K562 (cell line): ENCODE data around the gene BTBD16. TPM values are rescaled to one million over a fixed set of nuclear protein-coding genes. Genes with fewer than 3 reads are reported as not detected.

Source experiments
- ATAC-seq: fragments of 200-7000 bp; cut with Tn5 transposase; 3 replicates; pipeline ENCODE4 v1.9.1; 2020; ENCODE audit warnings: moderate library complexity
- BruUV-seq: library from RNA; stranded (reverse); fragments of 400-500 nt; replicated peaks from 2 replicates; lab custom pipeline; 2021; lab: Mats Ljungman, UMichigan
- CTCF ChIA-PET: fragments of 300-600 bp; formaldehyde crosslinking; extraction: SDS; loops from one replicate; lab custom pipeline; 2021; ENCODE audit warnings: low intra/inter-chr PET ratio; lab: Yijun Ruan, JAX
- POLR2A ChIA-PET: fragments of 300-600, 350-650 bp; sonication (Branson Sonifier 250); formaldehyde crosslinking; extraction: SDS; loops from one replicate; lab custom pipeline; 2021; ENCODE audit warnings: antibody characterized with exemption, inconsistent platforms; lab: Yijun Ruan, JAX
- DNase-seq, 4 experiments: peaks; one replicate each; pipeline versions ENCODE4 v3.0.0 to v3.0.0-alpha.2; 2011 to 2018; ENCODE audit warnings: low spot score in 3 of 4, mixed read lengths in 3 of 4; ENCODE audit errors: extremely low read depth in 1 of 4
- FAIRE-seq: peaks from 2 replicates; lab custom pipeline; 2011; peaks lifted over from hg19 to GRCh38; lab: Jason Lieb, UNC
- H2AFZ ChIP-seq: 2 replicates; pipeline ENCODE4 v1.6.0; 2011; ENCODE audit warnings: low read depth, low read length, control low read depth, inconsistent platforms
- H3K27ac ChIP-seq: fragments of 200-600 bp; 3 replicates; pipeline ENCODE4 v1.8.0; 2011; ENCODE audit warnings: low read depth, mild to moderate bottlenecking, control low read depth, inconsistent platforms, low read length, moderate library complexity, mixed read lengths; ENCODE audit errors: extremely low read depth
- H3K27me3 ChIP-seq, 2 experiments: fragments of 300-600 bp in 1 of 2; 2 replicates in 1 of 2; 3 replicates in 1 of 2; pipeline versions ENCODE4 v1.6.0 to v1.8.0; 2011; ENCODE audit warnings: inconsistent platforms in 2 of 2, low read length in 2 of 2, mild to moderate bottlenecking in 1 of 2, mixed read lengths in 1 of 2, moderate library complexity in 1 of 2; ENCODE audit not compliant: control insufficient read depth in 2 of 2, insufficient read depth in 2 of 2
- H3K36me3 ChIP-seq: fragments of 300-600 bp; 3 replicates; pipeline ENCODE4 v1.8.0; 2011; ENCODE audit warnings: mild to moderate bottlenecking, low read length, inconsistent platforms; ENCODE audit not compliant: control insufficient read depth, insufficient read depth
- H3K4me1 ChIP-seq, 2 experiments: fragments of 200-600 bp in 1 of 2; replicated peaks in 1 of 2; 2 replicates in 1 of 2; 3 replicates in 1 of 2; pipeline versions ENCODE4 v1.5.1 to v1.8.0; 2011; ENCODE audit warnings: inconsistent platforms in 2 of 2, low read length in 2 of 2, mild to moderate bottlenecking in 1 of 2, mixed read lengths in 1 of 2, moderate library complexity in 1 of 2; ENCODE audit not compliant: control insufficient read depth in 2 of 2, insufficient read depth in 2 of 2
- H3K4me2 ChIP-seq: 2 replicates; pipeline ENCODE4 v1.6.1; 2011; ENCODE audit warnings: low read length, control low read depth, inconsistent platforms, mixed read lengths; ENCODE audit not compliant: insufficient read depth
- H3K4me3 ChIP-seq: fragments of 200-600 bp; sonication (generic), shearing (Covaris generic); 2 replicates; pipeline ENCODE4 v1.5.1; 2016; ENCODE audit warnings: control low read depth, inconsistent platforms
- H3K79me2 ChIP-seq: fragments of 200-600 bp; 3 replicates; pipeline ENCODE4 v1.8.0; 2011; ENCODE audit warnings: low read length, inconsistent platforms; ENCODE audit not compliant: control insufficient read depth, insufficient read depth
- H3K9ac ChIP-seq, 2 experiments: 2 replicates each; pipeline versions ENCODE4 v1.6.0 to v1.6.1; 2011; ENCODE audit warnings: low read depth in 2 of 2, low read length in 2 of 2, control low read depth in 1 of 2, inconsistent platforms in 1 of 2, mild to moderate bottlenecking in 1 of 2, mixed read lengths in 1 of 2; ENCODE audit not compliant: insufficient read depth in 1 of 2
- H3K9me1 ChIP-seq: one replicate; pipeline ENCODE4 v1.6.0; 2011; ENCODE audit warnings: inconsistent platforms, mild to moderate bottlenecking, low read length, moderate library complexity; ENCODE audit not compliant: control insufficient read depth, insufficient read depth
- H3K9me3 ChIP-seq: replicated peaks from 2 replicates; pipeline ENCODE4 v1.5.1; 2011; ENCODE audit warnings: low read depth, low read length, inconsistent platforms; ENCODE audit not compliant: control insufficient read depth, insufficient read depth
- H4K20me1 ChIP-seq: replicated peaks from 2 replicates; pipeline ENCODE4 v1.6.1; 2011; ENCODE audit warnings: low read length, inconsistent platforms, mixed read lengths; ENCODE audit not compliant: control insufficient read depth, insufficient read depth
- CBX1 ChIP-seq: sonication (generic); IDR thresholded peaks from 2 replicates; pipeline ENCODE4 v1.6.1; 2016; ENCODE audit warnings: antibody characterized with exemption, low read depth, mild to moderate bottlenecking
- CBX5 ChIP-seq: IDR thresholded peaks from 2 replicates; pipeline ENCODE4 v1.6.1; 2014; ENCODE audit warnings: low read depth, borderline replicate concordance
- E2F3 ChIP-seq: fragments of 250-450 bp; sonication (Bioruptor Pico); IDR thresholded peaks from 2 replicates; pipeline ENCODE4 v1.4.0; 2020; ENCODE audit warnings: mild to moderate bottlenecking
- NCOR1 ChIP-seq: fragments of 450-650 bp; IDR thresholded peaks from 2 replicates; pipeline ENCODE4 v1.6.1; 2016; ENCODE audit warnings: mild to moderate bottlenecking, moderate library complexity
- POLR2B ChIP-seq: fragments of 450-650 bp; IDR thresholded peaks from 2 replicates; pipeline ENCODE4 v1.6.1; 2018; ENCODE audit warnings: low read depth; ENCODE audit not compliant: partially characterized antibody
- PTTG1 ChIP-seq: fragments of 450-650 bp; IDR thresholded peaks from 2 replicates; pipeline ENCODE4 v1.6.1; 2016; ENCODE audit warnings: low read depth, mild to moderate bottlenecking, missing genetic modification characterization, missing compliant biosample characterization
- SMARCA5 ChIP-seq: fragments of 450-650 bp; IDR thresholded peaks from 2 replicates; pipeline ENCODE4 v1.6.1; 2016
- TAL1 ChIP-seq: fragments of 450-650 bp; IDR thresholded peaks from 2 replicates; pipeline ENCODE4 v1.6.1; 2016; ENCODE audit warnings: mild to moderate bottlenecking
- ZBED1 ChIP-seq: IDR thresholded peaks from 2 replicates; pipeline ENCODE4 v1.6.1; 2014
- ZFPM2 ChIP-seq: fragments of 250-450 bp; sonication (Bioruptor Pico); IDR thresholded peaks from 2 replicates; pipeline ENCODE4 v1.5.1; 2022; ENCODE audit warnings: mild to moderate bottlenecking
- ZNF551 ChIP-seq: fragments of 250-450 bp; sonication (Bioruptor Pico); IDR thresholded peaks from 2 replicates; pipeline ENCODE4 v1.5.0; 2021; ENCODE audit warnings: mild to moderate bottlenecking, moderate library complexity
- ZSCAN29 ChIP-seq: fragments of 450-650 bp; IDR thresholded peaks from 2 replicates; pipeline ENCODE4 v1.6.1; 2017
- WGBS: fragments of 100-300 bp; shearing (Covaris generic); methylation state at CpG from one replicate; pipeline ENCODE4 v1.1.6; 2016; ENCODE audit warnings: low coverage, mixed read lengths; ENCODE audit not compliant: insufficient coverage; ENCODE audit errors: missing lambda C conversion rate; 5-methylcytosine and 5-hydroxymethylcytosine counted together
- in situ Hi-C: fragments of 300-500 bp; cut with MboI; formaldehyde crosslinking; loops from 4 replicates; pipeline ENCODE4 v1.15.0; 2018; ENCODE audit warnings: inconsistent platforms, mixed read lengths
- intact Hi-C: fragments of 100-400 bp; cut with micrococcal nuclease; formaldehyde crosslinking; loops from 2 replicates; pipeline ENCODE4 v1.14.2; 2022
- polyA plus RNA-seq, 8 experiments: library from polyadenylated mRNA; depleted of rRNA in 4 of 8; stranded (reverse) in 5 of 8; unstranded in 3 of 8; fragments of >200 nt; fragmentation: Nextera tagmentation in 2 of 8; fragmentation: Illumina TruSeq in 1 of 8; extraction: Ambion mirVana in 2 of 8; extraction: Trizol in 1 of 8; gene quantifications; 2 replicates each; pipeline versions ENCODE4 v1.2.1 to v1.2.3, GENCODE V29; 2011 to 2014; ENCODE audit warnings: inconsistent platforms in 1 of 8, missing spikeins in 1 of 8
- total RNA-seq, 7 experiments: library from RNA; depleted of rRNA in 6 of 7; stranded (reverse); fragments of >200 nt in 6 of 7; fragmentation: Illumina TruSeq in 2 of 7; extraction: Trizol in 2 of 7; gene quantifications; 2 replicates each; pipeline versions ENCODE4 v1.2.1 to v1.2.3, GENCODE V29; 2011 to 2021; ENCODE audit warnings: low replicate concordance in 1 of 7
- TF ChIP-seq, protein P1 (sequence below): fragments of 450-650 bp; formaldehyde crosslinking; IDR thresholded peaks from 2 replicates; pipeline ENCODE4 v1.4.0; 2020; ENCODE audit warnings: mild to moderate bottlenecking, moderate library complexity
- TF ChIP-seq, protein P2 (sequence below): fragments of 250-450 bp; sonication (Bioruptor Pico); IDR thresholded peaks from 2 replicates; pipeline ENCODE4 v1.4.0; 2020
- TF ChIP-seq, protein P3 (sequence below): sonication (generic); formaldehyde crosslinking; IDR thresholded peaks from 2 replicates; pipeline ENCODE4 v1.8.1; 2023; ENCODE audit warnings: mild to moderate bottlenecking, missing genetic modification reagents

Gene BTBD16
- total and polyA plus RNA-seq, 9 of the 15 experiments (the other 6 are each of a cell fraction or from before 2014, with no cell fraction given): 0.11 TPM; not detected in 8

DNA sequence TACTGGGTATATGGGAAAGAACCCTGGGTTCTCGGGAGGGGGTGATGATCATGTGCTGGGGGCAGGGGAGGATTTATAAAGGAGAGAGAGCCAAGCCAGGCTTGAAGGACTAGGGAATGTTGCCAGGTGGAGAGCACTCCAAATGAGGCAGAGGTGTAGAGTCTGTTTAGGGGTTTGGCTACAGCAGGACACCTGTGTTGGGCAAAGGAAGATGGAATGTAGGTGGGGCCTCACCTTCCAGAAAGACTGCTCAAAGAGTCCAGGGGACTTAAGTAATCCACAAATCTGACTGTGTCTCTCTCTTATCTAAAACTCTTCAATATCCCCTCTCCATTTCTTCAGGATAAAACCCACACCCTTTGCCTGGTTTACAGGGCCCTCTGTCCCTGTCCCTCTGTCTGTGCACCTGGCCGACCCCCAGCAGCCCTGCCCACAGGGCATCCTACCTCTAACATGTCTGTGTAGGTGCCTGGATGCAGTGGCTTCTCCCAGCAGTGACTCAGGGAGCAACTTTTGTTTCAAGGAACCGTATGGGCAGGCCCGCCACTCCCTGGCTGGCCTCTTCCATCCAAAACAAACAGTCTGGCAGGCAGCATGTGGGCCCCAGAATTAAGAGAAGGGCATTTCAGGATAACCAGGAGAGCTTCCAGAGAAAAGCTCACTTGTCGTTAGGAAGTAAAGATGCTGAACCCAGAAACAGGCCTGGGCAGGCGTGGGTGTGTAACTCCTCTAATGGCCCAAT lies 92.8 kb downstream of the BTBD16 start:
- Histone ChIP-seq H3K4me3 (no peak overlapping the region), H3K9ac (no peak overlapping the region), H3K9me3 (no peaks in the 10 kb centered on the region), H2AFZ (no peak overlapping the region), H3K27me3 (peaks cover 0 to 4% of the 10 kb centered on the region in 2 experiments; a peak in 1 of 5 replicates), H3K4me1 (no peaks in the 10 kb centered on the region), H3K9me1 (no peaks in the 10 kb centered on the region), H3K36me3 (no peaks in the 10 kb centered on the region), H3K27ac (no peak overlapping the region), H3K4me2 (no peak overlapping the region), H4K20me1 (no peaks in the 10 kb centered on the region), H3K79me2 (no peaks in the 10 kb centered on the region)
- ATAC-seq: no peak
- POLR2A ChIA-PET: no interaction called here
- FAIRE-seq: no peak
- CTCF ChIA-PET: no interaction called here
- BruUV-seq: no TSS peak
- 3% methylated on average over 5 of the region's 6 CpGs for WGBS
- in situ Hi-C loops: no loop called here
- no peak for DNase-seq
- intact Hi-C loops: no loop called here
- TF ChIP-seq POLR2B (no peak), ZBED1 (no peak), E2F3 (CRISPR knock-in tag) (no peak), TAL1 (no peak), CBX1 (no peak), ZFPM2 (CRISPR knock-in tag) (no peak), SMARCA5 (no peak), PTTG1 (tag) (no peak), NCOR1 (no peak), ZSCAN29 (no peak), ZNF551 (CRISPR knock-in tag) (no peak), CBX5 (no peak)
- TF ChIP-seq, protein P1, sequence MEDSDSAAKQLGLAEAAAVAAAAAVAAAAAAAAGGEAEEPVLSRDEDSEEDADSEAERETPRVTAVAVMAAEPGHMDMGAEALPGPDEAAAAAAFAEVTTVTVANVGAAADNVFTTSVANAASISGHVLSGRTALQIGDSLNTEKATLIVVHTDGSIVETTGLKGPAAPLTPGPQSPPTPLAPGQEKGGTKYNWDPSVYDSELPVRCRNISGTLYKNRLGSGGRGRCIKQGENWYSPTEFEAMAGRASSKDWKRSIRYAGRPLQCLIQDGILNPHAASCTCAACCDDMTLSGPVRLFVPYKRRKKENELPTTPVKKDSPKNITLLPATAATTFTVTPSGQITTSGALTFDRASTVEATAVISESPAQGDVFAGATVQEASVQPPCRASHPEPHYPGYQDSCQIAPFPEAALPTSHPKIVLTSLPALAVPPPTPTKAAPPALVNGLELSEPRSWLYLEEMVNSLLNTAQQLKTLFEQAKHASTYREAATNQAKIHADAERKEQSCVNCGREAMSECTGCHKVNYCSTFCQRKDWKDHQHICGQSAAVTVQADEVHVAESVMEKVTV (CRISPR knock-in tag): no peak
- TF ChIP-seq, protein P2, sequence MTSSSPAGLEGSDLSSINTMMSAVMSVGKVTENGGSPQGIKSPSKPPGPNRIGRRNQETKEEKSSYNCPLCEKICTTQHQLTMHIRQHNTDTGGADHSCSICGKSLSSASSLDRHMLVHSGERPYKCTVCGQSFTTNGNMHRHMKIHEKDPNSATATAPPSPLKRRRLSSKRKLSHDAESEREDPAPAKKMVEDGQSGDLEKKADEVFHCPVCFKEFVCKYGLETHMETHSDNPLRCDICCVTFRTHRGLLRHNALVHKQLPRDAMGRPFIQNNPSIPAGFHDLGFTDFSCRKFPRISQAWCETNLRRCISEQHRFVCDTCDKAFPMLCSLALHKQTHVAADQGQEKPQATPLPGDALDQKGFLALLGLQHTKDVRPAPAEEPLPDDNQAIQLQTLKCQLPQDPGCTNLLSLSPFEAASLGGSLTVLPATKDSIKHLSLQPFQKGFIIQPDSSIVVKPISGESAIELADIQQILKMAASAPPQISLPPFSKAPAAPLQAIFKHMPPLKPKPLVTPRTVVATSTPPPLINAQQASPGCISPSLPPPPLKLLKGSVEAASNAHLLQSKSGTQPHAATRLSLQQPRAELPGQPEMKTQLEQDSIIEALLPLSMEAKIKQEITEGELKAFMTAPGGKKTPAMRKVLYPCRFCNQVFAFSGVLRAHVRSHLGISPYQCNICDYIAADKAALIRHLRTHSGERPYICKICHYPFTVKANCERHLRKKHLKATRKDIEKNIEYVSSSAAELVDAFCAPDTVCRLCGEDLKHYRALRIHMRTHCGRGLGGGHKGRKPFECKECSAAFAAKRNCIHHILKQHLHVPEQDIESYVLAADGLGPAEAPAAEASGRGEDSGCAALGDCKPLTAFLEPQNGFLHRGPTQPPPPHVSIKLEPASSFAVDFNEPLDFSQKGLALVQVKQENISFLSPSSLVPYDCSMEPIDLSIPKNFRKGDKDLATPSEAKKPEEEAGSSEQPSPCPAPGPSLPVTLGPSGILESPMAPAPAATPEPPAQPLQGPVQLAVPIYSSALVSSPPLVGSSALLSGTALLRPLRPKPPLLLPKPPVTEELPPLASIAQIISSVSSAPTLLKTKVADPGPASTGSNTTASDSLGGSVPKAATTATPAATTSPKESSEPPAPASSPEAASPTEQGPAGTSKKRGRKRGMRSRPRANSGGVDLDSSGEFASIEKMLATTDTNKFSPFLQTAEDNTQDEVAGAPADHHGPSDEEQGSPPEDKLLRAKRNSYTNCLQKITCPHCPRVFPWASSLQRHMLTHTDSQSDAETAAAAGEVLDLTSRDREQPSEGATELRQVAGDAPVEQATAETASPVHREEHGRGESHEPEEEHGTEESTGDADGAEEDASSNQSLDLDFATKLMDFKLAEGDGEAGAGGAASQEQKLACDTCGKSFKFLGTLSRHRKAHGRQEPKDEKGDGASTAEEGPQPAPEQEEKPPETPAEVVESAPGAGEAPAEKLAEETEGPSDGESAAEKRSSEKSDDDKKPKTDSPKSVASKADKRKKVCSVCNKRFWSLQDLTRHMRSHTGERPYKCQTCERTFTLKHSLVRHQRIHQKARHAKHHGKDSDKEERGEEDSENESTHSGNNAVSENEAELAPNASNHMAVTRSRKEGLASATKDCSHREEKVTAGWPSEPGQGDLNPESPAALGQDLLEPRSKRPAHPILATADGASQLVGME (CRISPR knock-in tag): no peak
- TF ChIP-seq, protein P3, sequence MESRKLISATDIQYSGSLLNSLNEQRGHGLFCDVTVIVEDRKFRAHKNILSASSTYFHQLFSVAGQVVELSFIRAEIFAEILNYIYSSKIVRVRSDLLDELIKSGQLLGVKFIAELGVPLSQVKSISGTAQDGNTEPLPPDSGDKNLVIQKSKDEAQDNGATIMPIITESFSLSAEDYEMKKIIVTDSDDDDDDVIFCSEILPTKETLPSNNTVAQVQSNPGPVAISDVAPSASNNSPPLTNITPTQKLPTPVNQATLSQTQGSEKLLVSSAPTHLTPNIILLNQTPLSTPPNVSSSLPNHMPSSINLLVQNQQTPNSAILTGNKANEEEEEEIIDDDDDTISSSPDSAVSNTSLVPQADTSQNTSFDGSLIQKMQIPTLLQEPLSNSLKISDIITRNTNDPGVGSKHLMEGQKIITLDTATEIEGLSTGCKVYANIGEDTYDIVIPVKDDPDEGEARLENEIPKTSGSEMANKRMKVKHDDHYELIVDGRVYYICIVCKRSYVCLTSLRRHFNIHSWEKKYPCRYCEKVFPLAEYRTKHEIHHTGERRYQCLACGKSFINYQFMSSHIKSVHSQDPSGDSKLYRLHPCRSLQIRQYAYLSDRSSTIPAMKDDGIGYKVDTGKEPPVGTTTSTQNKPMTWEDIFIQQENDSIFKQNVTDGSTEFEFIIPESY (CRISPR knock-in tag): no peak
